HepG2 (cell line): ENCODE results near the gene SAMMSON.

Experiments used
- MIER3 ChIP-seq: IDR thresholded peaks from 2 replicates; pipeline ENCODE4 v1.6.1; 2016; ENCODE audit warnings: missing compliant biosample characterization, borderline replicate concordance
- ZNF784 ChIP-seq: sonication (generic); formaldehyde crosslinking; IDR thresholded peaks from 2 replicates; pipeline ENCODE4 v1.5.1; 2020; ENCODE audit warnings: missing genetic modification reagents, mild to moderate bottlenecking, borderline replicate concordance

- TF ChIP-seq ZNF784 (CRISPR knock-in tag) (no peak), MIER3 (CRISPR knock-in tag) (no peak)
These were observed 86.8 kb downstream of the SAMMSON start for GRCh38 chr3:70086336-70086735.
